ENCODE data around the gene LYPD4.

GRCh38 chr19:41866284-41866683, 21.8 kb upstream of the LYPD4 start:
- TF ChIP-seq POLR2A (IDR thresholded peaks at IDR 0.05): no peak
- no peak for TF ChIP-seq CTCF (IDR thresholded peaks at IDR 0.05)

Measured in thyroid gland (tissue), 4 donors.